ENCODE data around the gene CNTN1.

DNA sequence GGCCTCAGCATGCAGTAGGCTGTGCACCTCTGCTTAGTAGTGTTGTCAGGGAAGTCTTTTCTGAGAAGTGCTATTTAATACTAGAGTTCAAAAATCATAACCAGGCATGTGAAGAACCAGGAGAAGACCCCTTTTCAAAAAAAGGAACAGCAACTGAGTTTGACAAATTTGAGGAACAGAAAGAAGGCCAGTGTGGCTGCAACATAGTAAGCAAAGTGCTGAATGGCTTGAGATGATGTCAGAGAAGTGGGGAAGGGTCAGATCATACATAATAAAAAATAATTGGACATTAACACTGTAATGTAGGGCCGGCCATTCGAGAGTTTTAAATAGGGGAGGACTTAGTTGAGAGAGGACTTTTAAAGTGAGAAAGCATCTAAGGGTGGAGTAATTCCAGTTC is 11.1 kb upstream of the CNTN1 start:
- TF ChIP-seq CTCF (conservative IDR thresholded peaks at IDR 0.05), result no peak
- no peak for TF ChIP-seq ZFX (IDR thresholded peaks at IDR 0.05)
